ENCODE data around the gene BCAS3. TPM values are rescaled to one million over a fixed set of nuclear protein-coding genes. Genes with fewer than 3 reads are reported as not detected.

Gene BCAS3
- total and polyA plus RNA-seq, 4 donors, result 5.8 to 24.6 (median 10.1) TPM

- H3K4me1 ChIP-seq (ENCODE audit: control insufficient read depth in 4 of 4, insufficient read depth in 4 of 4, low read length in 3 of 4), result peaks cover 0 to 2% (median 0%) of the 10 kb centered on the region in 4 donors
- no peaks in the 10 kb centered on the region for H3K36me3 ChIP-seq (ENCODE audit: control insufficient read depth in 4 of 4, insufficient read depth in 3 of 4, low read depth in 1 of 4, low read length in 3 of 4)
- 96% methylated on average over 10 of the region's 10 CpGs for WGBS
- H3K9ac ChIP-seq (ENCODE audit: low read depth in 1 of 2, low read length in 2 of 2), result no peak overlapping the region
- H3K9me3 ChIP-seq (ENCODE audit: control insufficient read depth in 4 of 4, low read length in 3 of 4), result no peaks in the 10 kb centered on the region
- DNase-seq (ENCODE audit: low spot score), result no peak
- no peak overlapping the region for H3K27ac ChIP-seq (ENCODE audit: low read depth in 1 of 2, low read length in 2 of 2)
- no peak for TF ChIP-seq FOXA2 (IDR thresholded peaks at IDR 0.05)
- no peak for TF ChIP-seq RAD21 (IDR thresholded peaks at IDR 0.05)
- TF ChIP-seq ATF3 (IDR thresholded peaks at IDR 0.05), result no peak
- no peak for TF ChIP-seq CTCF (IDR thresholded peaks at IDR 0.05; ENCODE audit: low read depth, low read length, missing input control)
- TF ChIP-seq ZBTB33 (IDR thresholded peaks at IDR 0.05), result no peak
- H3K27me3 ChIP-seq (ENCODE audit: control insufficient read depth in 4 of 4, insufficient read depth in 4 of 4, low read length in 3 of 4), result no peaks in the 10 kb centered on the region
- no peak overlapping the region for H3K4me3 ChIP-seq (ENCODE audit: low read depth in 1 of 3, low read length in 3 of 3)
Measured at GRCh38 chr17:60792250-60792898, 114.7 kb downstream of the BCAS3 start.

- WGBS, result 83% methylated on average over 8 of the region's 8 CpGs
- Histone ChIP-seq H3K27me3 (ENCODE audit: control insufficient read depth in 4 of 4, insufficient read depth in 4 of 4, low read length in 3 of 4) (no peaks in the 10 kb centered on the region), H3K36me3 (ENCODE audit: control insufficient read depth in 4 of 4, insufficient read depth in 3 of 4, low read depth in 1 of 4, low read length in 3 of 4) (no peaks in the 10 kb centered on the region), H3K27ac (ENCODE audit: low read depth in 1 of 2, low read length in 2 of 2) (no peak overlapping the region), H3K9me3 (ENCODE audit: control insufficient read depth in 4 of 4, low read length in 3 of 4) (no peaks in the 10 kb centered on the region), H3K4me1 (ENCODE audit: control insufficient read depth in 4 of 4, insufficient read depth in 4 of 4, low read length in 3 of 4) (peaks cover 0 to 2% (median 0%) of the 10 kb centered on the region in 4 donors), H3K9ac (ENCODE audit: low read depth in 1 of 2, low read length in 2 of 2) (no peak overlapping the region), H3K4me3 (ENCODE audit: low read depth in 1 of 3, low read length in 3 of 3) (no peak overlapping the region)
- TF ChIP-seq CTCF (IDR thresholded peaks at IDR 0.05; ENCODE audit: low read depth, low read length, missing input control) (no peak), HNF4A (conservative IDR thresholded peaks at IDR 0.05) (no peak), SP1 (IDR thresholded peaks at IDR 0.05) (no peak), TAF1 (conservative IDR thresholded peaks at IDR 0.05) (no peak), NR2F2 (IDR thresholded peaks at IDR 0.05) (no peak), RAD21 (IDR thresholded peaks at IDR 0.05) (no peak), REST (IDR thresholded peaks at IDR 0.05) (no peak), HNF4G (IDR thresholded peaks at IDR 0.05) (no peak), MAX (IDR thresholded peaks at IDR 0.05) (no peak), FOXA2 (IDR thresholded peaks at IDR 0.05) (no peak), RXRA (IDR thresholded peaks at IDR 0.05) (no peak)
- DNase-seq (ENCODE audit: low spot score), result no peak
Measured at GRCh38 chr17:60798576-60798975, 120.9 kb downstream of the BCAS3 start.
